Occipital lobe (tissue), 2 donors: ENCODE measurements around the gene PIAS1. TPM values are rescaled to one million over a fixed set of nuclear protein-coding genes. Genes with fewer than 3 reads are reported as not detected.
"Not testable (repeated sequence)": the region's sequence is repeated elsewhere in the genome, so short reads cannot be mapped to it uniquely, and the experiment has no call there.

Experiments used
- DNase-seq: peaks from one replicate; lab custom pipeline; 2025; lab: John Stamatoyannopoulos, UW
- total RNA-seq: library from RNA; depleted of rRNA; stranded (reverse); fragments of >200 nt; gene quantifications from one replicate; pipeline ENCODE4 v1.2.3, GENCODE V29; 2014

Gene PIAS1
- total RNA-seq, 1 donor from 2014 or later: 24.0 TPM

- DNase-seq: no peak
Measured at GRCh38 chr15:68232937-68233336, 178.8 kb downstream of the PIAS1 start.

DNA sequence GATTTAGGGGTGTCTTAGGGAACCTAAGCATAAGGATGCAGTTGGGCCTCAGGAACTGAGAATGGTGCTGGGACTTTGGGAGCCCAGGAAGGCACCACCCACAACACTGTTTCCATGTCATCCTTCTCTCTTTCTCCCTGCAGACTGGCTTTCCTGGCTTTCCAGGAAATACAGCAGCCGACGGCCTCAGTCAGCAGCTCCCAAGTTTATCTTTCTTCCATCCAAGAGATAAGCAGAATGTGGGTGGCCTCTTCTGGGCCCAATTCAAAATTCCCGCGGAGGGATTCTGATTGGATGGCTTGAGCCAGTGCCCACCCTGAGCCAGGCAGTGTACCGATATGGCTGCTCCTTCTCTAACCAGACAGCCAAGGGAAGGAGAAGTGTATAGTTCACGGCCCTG, 179.9 kb downstream of the PIAS1 start:
- DNase-seq: no peak

DNA sequence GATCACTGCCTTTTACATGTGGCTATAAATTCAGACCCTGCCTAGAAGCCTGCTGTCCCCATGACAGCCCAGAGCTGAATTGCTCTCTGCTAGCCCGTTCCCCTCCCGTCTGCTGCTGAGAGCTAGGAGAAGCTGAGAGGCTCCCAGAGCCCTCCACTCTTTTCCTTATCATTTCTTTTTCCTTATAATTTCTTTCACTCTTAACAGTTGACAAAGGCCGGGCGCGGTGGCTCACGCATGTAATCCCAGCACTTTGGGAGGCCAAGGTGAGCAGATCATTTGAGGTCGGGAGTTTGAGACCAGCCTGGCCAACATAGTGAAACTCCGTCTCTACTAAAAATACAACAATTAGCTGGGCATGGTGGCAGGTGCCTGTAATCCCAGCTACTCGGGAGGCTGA, 180.4 kb downstream of the PIAS1 start:
- not testable (repeated sequence) for DNase-seq

DNA sequence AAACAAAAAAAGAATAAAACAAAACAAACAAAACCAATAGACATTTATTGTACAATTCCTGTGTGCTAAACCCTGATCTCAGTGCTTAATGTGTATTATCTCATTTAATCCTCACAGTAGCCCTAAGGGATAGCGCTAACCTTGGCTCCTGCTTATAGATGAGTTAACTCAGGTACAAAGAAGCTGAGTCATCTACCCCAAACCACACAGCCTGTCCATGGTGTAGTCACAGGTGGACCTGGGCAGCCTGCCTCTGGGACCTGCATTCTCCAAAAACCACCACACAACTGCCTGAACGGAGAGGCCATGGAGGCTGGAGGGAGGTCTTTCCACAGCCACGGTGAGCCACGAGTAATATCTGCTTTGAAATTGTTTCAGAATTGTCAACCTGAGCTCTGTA, 180.9 kb downstream of the PIAS1 start:
- no peak for DNase-seq

DNA sequence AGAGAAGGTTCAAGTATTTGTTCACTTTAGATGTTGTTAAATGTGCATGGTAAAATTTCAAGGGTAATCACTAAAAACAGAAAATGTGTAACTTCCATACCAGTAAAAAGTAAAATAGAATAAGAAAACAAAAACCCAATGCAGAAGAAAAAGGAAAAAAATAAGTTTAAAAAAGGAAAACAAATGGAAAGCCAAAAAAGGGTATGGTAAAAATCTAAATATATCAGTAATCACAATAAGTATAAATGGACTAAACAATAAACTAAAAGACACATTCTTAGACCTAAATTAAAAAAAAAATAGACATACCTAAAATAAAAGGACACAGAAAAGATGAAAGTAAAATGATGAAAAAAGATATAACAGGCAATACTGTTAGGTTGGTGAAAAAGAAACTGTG, 184.9 kb downstream of the PIAS1 start:
- no peak for DNase-seq

- no peak for DNase-seq
Measured at GRCh38 chr15:68241088-68241935, 187.2 kb downstream of the PIAS1 start.

Other genes with a start within 250 kb of the PIAS1 start
- gene SKOR1, start 228.8 kb upstream of the PIAS1 start, total RNA-seq: 0.16 TPM
- not detected for gene RNU6-1, start 214.3 kb upstream of the PIAS1 start, total RNA-seq
- gene CALML4, start 151.0 kb downstream of the PIAS1 start, total RNA-seq: 2.2 TPM
- 7.6 TPM for gene CLN6, start 175.4 kb downstream of the PIAS1 start, total RNA-seq
- gene FEM1B, start 223.4 kb downstream of the PIAS1 start, total RNA-seq: 188 TPM